HG03139 (cell line): Measurements from ENCODE around the gene HOOK1.
A peak's percentile ranks its signal among the peaks of the same experiment; 100 is the strongest.
"Not testable (repeated sequence)": the region's sequence is repeated elsewhere in the genome, so short reads cannot be mapped to it uniquely, and the experiment has no call there.

Source experiments
- ATAC-seq: cut with Tn5 transposase; IDR thresholded peaks from one replicate; pipeline ENCODE4 v1.9.1; 2021; ENCODE audit not compliant: unreplicated experiment

HOOK1 gene

GRCh38 chr1:59880735-59881134 lies 66.0 kb downstream of the HOOK1 start:
- no peak for ATAC-seq

- ATAC-seq = no peak
These were observed 70.5 kb downstream of the HOOK1 start for GRCh38 chr1:59885160-59885832.

GRCh38 chr1:59892841-59893811 lies 78.4 kb downstream of the HOOK1 start:
- ATAC-seq = no peak

GRCh38 chr1:59897165-59897564 lies 82.4 kb downstream of the HOOK1 start:
- ATAC-seq = no peak

GRCh38 chr1:59898927-59899326 lies 84.2 kb downstream of the HOOK1 start:
- no peak for ATAC-seq

- ATAC-seq = no peak
These were observed 85.9 kb downstream of the HOOK1 start for GRCh38 chr1:59900640-59901039.

- no peak for ATAC-seq
These were observed 87.1 kb downstream of the HOOK1 start for GRCh38 chr1:59901770-59902388.

- ATAC-seq = peak; percentile 71
These were observed 88.5 kb downstream of the HOOK1 start for GRCh38 chr1:59903141-59903754.

- ATAC-seq = no peak
These were observed 92.2 kb downstream of the HOOK1 start for GRCh38 chr1:59906931-59907330.

GRCh38 chr1:59908084-59908483 lies 93.3 kb downstream of the HOOK1 start:
- no peak for ATAC-seq

- ATAC-seq = no peak
These were observed 93.9 kb downstream of the HOOK1 start for GRCh38 chr1:59908682-59909081.

GRCh38 chr1:59914791-59915286 lies 100.1 kb downstream of the HOOK1 start:
- not testable (repeated sequence) for ATAC-seq

GRCh38 chr1:59915516-59915915 lies 100.8 kb downstream of the HOOK1 start:
- ATAC-seq = no peak

- no peak for ATAC-seq
These were observed 102.5 kb downstream of the HOOK1 start for GRCh38 chr1:59917026-59917784.

GRCh38 chr1:59917785-59918180 lies 103.0 kb downstream of the HOOK1 start:
- ATAC-seq = no peak

- ATAC-seq = no peak
These were observed 105.0 kb downstream of the HOOK1 start for GRCh38 chr1:59919746-59920145.

GRCh38 chr1:59921258-59921899 lies 106.6 kb downstream of the HOOK1 start:
- not testable (repeated sequence) for ATAC-seq

- no peak for ATAC-seq
These were observed 109.9 kb downstream of the HOOK1 start for GRCh38 chr1:59924653-59925052.
